Activated T-cell treated with anti-CD3 and anti-CD28 coated beads, Interleukin-2, amount 50 U/mL, for 72 hours (primary cell): Measurements from ENCODE around the gene PRDM16. TPM values are rescaled to one million over a fixed set of nuclear protein-coding genes. Genes with fewer than 3 reads are reported as not detected.

Experiments used
- ATAC-seq, 2 donors: fragments of 150-1000 bp; cut with Tn5 transposase; replicated peaks in 1 of 2; 2 replicates each; pipeline ENCODE4 v1.10.0; 2021; ENCODE audit warnings: moderate library complexity in 2 of 2, mild to moderate bottlenecking in 1 of 2
- DNase-seq, 2 donors: peaks; one replicate each; pipeline ENCODE4 v3.0.0; 2021 to 2022; ENCODE audit warnings: mixed read lengths in 1 of 2
- H3K27ac Mint-ChIP-seq: one replicate; pipeline ENCODE4 v1.8.0; 2022; ENCODE audit warnings: mild to moderate bottlenecking, moderate library complexity, mixed read lengths
- H3K27me3 Mint-ChIP-seq: one replicate; pipeline ENCODE4 v1.8.0; 2022; ENCODE audit warnings: low read depth, mixed read lengths
- H3K36me3 Mint-ChIP-seq, 2 donors: one replicate each; pipeline ENCODE4 v1.8.0; 2022; ENCODE audit warnings: mixed read lengths in 2 of 2, mild to moderate bottlenecking in 1 of 2; ENCODE audit not compliant: insufficient read depth in 2 of 2
- H3K4me1 Mint-ChIP-seq: one replicate; pipeline ENCODE4 v1.8.0; 2022; ENCODE audit warnings: low read depth, mixed read lengths
- H3K4me3 Mint-ChIP-seq, 2 donors: one replicate each; pipeline ENCODE4 v1.8.0; 2022; ENCODE audit warnings: mild to moderate bottlenecking in 2 of 2, mixed read lengths in 2 of 2, moderate library complexity in 2 of 2
- H3K9me3 Mint-ChIP-seq, 2 donors: one replicate each; pipeline ENCODE4 v1.8.0; 2022; ENCODE audit warnings: mixed read lengths in 2 of 2
- total RNA-seq, 2 donors: library from RNA; stranded (reverse); gene quantifications; one replicate each; pipeline ENCODE4 v1.2.3, GENCODE V29; 2022

PRDM16 gene
- total RNA-seq, 2 donors from 2014 or later = 0.77 to 1.7 TPM

DNA sequence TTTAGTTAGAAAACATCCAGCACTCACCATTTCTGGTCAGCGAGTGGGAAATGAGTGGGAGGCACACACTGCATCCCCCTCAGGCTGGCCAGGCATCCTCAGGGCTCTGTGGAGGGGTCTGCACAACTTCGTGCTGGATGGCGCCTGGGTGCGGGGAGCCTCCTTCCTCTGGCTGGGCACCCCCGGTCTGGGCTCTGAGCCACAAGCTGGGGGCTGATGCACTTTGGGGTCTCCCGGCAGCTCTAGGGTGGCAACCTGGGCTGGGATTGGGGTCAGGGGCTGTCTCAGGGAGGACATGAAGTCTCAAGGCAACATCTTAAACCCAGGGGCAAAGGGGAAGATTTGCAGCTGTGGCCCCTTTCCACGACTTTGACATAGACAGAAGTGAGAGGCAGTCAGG is 23.5 kb downstream of the PRDM16 start:
- ATAC-seq (no peak), DNase-seq (no peak)
- Mint-ChIP-seq H3K27me3 (no peaks in the 10 kb centered on the region), H3K4me3 (no peak overlapping the region), H3K36me3 (no peaks in the 10 kb centered on the region), H3K27ac (no peak overlapping the region), H3K9me3 (no peaks in the 10 kb centered on the region), H3K4me1 (no peaks in the 10 kb centered on the region)

- H3K4me3 Mint-ChIP-seq = no peak overlapping the region
These were observed 25.1 kb downstream of the PRDM16 start for GRCh38 chr1:3093898-3094626.

GRCh38 chr1:3094863-3095780 is 26.1 kb downstream of the PRDM16 start:
- no peaks in the 10 kb centered on the region for H3K4me1 Mint-ChIP-seq
- ATAC-seq (no peak), DNase-seq (no peak)
- H3K4me3 Mint-ChIP-seq = no peak overlapping the region
- no peaks in the 10 kb centered on the region for H3K9me3 Mint-ChIP-seq
- no peak overlapping the region for H3K27ac Mint-ChIP-seq
- no peaks in the 10 kb centered on the region for H3K36me3 Mint-ChIP-seq
- no peaks in the 10 kb centered on the region for H3K27me3 Mint-ChIP-seq

More at GRCh38 chr1:3093898-3094626, 25.1 kb downstream of the PRDM16 start:
- Mint-ChIP-seq H3K9me3 (no peaks in the 10 kb centered on the region), H3K4me1 (no peaks in the 10 kb centered on the region), H3K27ac (no peak overlapping the region), H3K27me3 (no peaks in the 10 kb centered on the region), H3K36me3 (no peaks in the 10 kb centered on the region)
- ATAC-seq (no peak), DNase-seq (no peak)

GRCh38 chr1:3096345-3096744 is 27.3 kb downstream of the PRDM16 start:
- ATAC-seq (no peak), DNase-seq (no peak)
- Mint-ChIP-seq H3K36me3 (no peaks in the 10 kb centered on the region), H3K27ac (no peak overlapping the region), H3K9me3 (no peaks in the 10 kb centered on the region), H3K4me1 (no peaks in the 10 kb centered on the region), H3K4me3 (no peak overlapping the region), H3K27me3 (no peaks in the 10 kb centered on the region)

DNA sequence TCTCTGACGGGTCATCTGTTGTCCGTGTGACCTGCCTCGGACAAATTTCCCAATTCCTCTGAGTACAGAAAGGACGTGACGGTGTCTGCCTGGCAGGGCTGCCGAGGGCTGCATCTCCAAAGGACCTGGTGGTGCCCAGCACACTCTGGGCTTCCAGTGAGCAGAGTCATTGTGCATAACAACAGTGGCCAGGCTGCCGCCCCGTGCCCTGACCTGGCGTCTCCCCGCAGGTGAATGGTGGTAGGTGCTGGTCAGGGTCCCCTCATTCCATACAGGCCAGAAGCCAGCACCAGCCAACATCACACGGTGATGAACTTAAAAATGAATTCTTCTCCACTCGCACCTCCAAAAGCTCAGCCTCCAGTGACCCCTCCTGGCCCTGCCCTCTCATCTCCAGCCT is 28.2 kb downstream of the PRDM16 start:
- Mint-ChIP-seq H3K4me1 (no peaks in the 10 kb centered on the region), H3K4me3 (no peak overlapping the region), H3K9me3 (no peaks in the 10 kb centered on the region), H3K27me3 (no peaks in the 10 kb centered on the region), H3K27ac (no peak overlapping the region), H3K36me3 (no peaks in the 10 kb centered on the region)
- DNase-seq = no peak
- no peak for ATAC-seq

GRCh38 chr1:3097861-3098260 is 28.9 kb downstream of the PRDM16 start:
- Mint-ChIP-seq H3K9me3 (no peaks in the 10 kb centered on the region), H3K36me3 (no peaks in the 10 kb centered on the region), H3K4me3 (no peak overlapping the region), H3K27ac (no peak overlapping the region), H3K27me3 (no peaks in the 10 kb centered on the region), H3K4me1 (no peaks in the 10 kb centered on the region)
- DNase-seq (no peak), ATAC-seq (no peak)

DNA sequence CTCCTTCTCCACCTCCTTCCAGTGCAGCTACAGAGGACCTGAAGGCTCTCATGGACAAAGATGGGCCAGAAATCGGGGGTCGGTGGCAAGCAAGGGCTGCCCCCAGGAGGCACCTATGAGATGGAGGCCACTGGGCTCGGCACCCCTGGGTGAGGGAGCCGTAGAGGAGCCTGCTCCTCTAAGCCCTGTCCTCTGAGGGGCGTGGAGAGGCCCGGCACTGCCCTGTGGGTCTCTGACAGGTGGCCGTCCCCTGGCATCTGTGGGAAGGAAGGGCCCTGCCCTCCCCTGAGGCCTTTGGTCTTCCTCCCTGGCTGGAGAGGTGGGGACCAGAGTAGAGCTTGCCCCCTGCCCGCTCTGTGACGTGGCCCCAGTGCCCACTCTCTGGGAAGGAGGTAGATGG is 30.9 kb downstream of the PRDM16 start:
- H3K4me3 Mint-ChIP-seq = no peak overlapping the region
- no peak for DNase-seq
- no peak overlapping the region for H3K27ac Mint-ChIP-seq
- no peaks in the 10 kb centered on the region for H3K36me3 Mint-ChIP-seq
- H3K4me1 Mint-ChIP-seq = no peaks in the 10 kb centered on the region
- H3K27me3 Mint-ChIP-seq = no peaks in the 10 kb centered on the region
- H3K9me3 Mint-ChIP-seq = no peaks in the 10 kb centered on the region
- ATAC-seq = no peak

DNA sequence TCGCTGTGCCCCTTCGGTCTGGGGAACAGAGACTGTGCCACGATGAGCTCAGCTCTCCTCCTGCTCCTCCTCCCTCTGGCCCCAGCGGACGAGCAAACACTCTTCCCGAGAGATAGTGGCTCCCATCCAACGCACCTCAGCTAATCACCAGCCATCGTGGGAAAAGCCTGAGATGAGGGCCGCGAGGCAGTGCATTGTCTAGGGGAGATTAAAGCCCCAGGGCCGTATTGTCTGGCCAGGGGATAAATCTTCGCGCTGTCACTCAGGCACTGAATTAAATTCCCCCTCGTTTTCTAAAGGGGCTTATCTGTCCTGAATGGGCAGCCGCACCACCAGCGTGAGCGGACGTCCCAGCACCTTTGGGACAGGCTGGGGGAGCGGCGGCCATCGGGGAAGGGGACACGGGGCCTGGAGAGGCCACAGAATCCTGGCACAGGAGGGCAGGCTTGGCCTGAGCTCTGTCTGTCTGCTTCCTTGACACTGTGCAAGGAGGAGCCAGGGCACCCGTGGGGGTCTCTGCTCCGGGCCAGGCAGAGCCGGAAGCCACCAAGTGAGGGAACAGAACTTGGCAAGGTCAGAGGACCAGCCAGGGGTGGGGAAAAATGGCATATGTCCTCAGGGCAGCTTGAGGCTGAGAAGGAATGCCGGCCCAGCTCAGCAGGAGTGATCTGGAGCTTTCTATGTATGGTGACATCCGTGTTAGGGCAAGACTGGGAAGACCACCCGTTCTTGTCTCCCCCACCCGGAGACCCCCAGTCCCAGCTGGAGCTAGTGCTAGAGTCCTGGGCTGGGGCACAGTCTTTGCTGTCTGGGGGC is 32.3 kb downstream of the PRDM16 start:
- Mint-ChIP-seq H3K4me1 (no peaks in the 10 kb centered on the region), H3K9me3 (no peaks in the 10 kb centered on the region), H3K27ac (no peak overlapping the region), H3K4me3 (no peak overlapping the region), H3K27me3 (no peaks in the 10 kb centered on the region), H3K36me3 (no peaks in the 10 kb centered on the region)
- ATAC-seq (no peak), DNase-seq (no peak)

GRCh38 chr1:3102641-3103040 is 33.6 kb downstream of the PRDM16 start:
- H3K27ac Mint-ChIP-seq = no peak overlapping the region
- ATAC-seq = no peak
- no peaks in the 10 kb centered on the region for H3K9me3 Mint-ChIP-seq
- DNase-seq = no peak
- H3K36me3 Mint-ChIP-seq = no peaks in the 10 kb centered on the region
- H3K4me1 Mint-ChIP-seq = no peaks in the 10 kb centered on the region
- H3K27me3 Mint-ChIP-seq = no peaks in the 10 kb centered on the region
- no peak overlapping the region for H3K4me3 Mint-ChIP-seq

- Mint-ChIP-seq H3K27ac (no peak overlapping the region), H3K4me1 (no peaks in the 10 kb centered on the region), H3K9me3 (no peaks in the 10 kb centered on the region), H3K36me3 (no peaks in the 10 kb centered on the region), H3K4me3 (no peak overlapping the region), H3K27me3 (no peaks in the 10 kb centered on the region)
- DNase-seq (no peak), ATAC-seq (no peak)
These were observed 35.1 kb downstream of the PRDM16 start for GRCh38 chr1:3103967-3104677.

DNA sequence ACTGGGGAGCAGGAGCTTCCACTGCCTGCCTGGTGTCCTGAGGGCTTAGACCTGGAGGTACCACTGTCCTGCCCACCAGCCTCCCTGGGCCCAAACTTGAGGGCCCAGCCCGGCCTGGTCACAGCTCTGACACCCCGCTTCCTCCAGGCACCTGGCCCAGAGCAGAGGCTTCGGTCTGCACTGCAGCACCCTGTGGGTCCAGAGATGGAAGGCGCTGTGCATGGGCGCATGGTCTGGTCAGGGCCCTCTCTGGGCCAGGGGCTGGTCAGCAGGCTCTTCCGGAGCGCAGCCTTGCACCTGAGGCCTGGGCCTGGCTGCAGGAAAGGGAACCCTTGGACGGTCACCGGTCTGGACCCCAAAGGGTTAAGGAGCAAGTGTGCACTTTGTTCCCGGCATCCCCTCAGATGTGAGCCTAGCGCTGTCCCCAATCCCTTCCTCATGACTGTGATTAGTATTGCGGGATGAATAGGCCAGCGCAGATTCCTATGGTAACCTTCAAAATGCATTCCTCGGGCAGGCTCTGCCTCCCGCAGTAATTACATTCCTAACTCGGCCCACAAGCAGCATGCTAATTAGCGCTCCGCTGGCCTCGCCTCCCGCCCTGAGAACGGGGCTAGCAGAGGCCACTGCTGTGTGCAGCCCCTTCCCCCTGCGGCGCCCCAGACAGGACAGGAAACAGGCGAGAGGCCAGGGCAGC is 36.3 kb downstream of the PRDM16 start:
- Mint-ChIP-seq H3K4me3 (no peak overlapping the region), H3K27ac (no peak overlapping the region), H3K36me3 (no peaks in the 10 kb centered on the region), H3K9me3 (no peaks in the 10 kb centered on the region), H3K4me1 (no peaks in the 10 kb centered on the region), H3K27me3 (no peaks in the 10 kb centered on the region)
- DNase-seq (no peak), ATAC-seq (no peak)

DNA sequence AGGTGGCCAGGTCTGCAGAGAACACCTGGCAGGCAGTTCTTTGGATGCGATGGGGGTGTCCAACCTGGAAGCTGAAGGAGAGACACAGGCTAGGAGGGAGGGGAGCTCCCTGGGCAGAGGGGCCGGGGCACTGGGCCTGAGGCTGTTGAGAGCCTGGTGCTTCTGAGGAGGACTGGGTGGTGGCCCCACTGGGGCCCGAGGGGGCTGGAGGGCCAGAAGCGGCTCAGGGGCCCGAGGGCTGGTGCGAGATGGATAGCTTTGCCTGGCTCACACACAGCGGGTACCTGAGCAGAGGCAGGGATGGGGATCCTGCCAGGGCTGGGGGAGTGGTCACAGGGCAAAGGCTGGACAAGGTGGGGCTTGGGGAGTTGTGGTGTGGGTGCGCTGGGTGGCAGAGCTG is 37.2 kb downstream of the PRDM16 start:
- Mint-ChIP-seq H3K4me3 (no peak overlapping the region), H3K27ac (no peak overlapping the region), H3K9me3 (no peaks in the 10 kb centered on the region), H3K27me3 (no peaks in the 10 kb centered on the region), H3K4me1 (no peaks in the 10 kb centered on the region), H3K36me3 (no peaks in the 10 kb centered on the region)
- ATAC-seq (no peak), DNase-seq (no peak)
